K562 (cell line): Measurements from ENCODE around the gene COQ6. TPM values are rescaled to one million over a fixed set of nuclear protein-coding genes. Genes with fewer than 3 reads are reported as not detected.

ENCODE experiments used
- ATAC-seq: fragments of 200-7000 bp; cut with Tn5 transposase; 3 replicates; pipeline ENCODE4 v1.9.1; 2020; ENCODE audit warnings: moderate library complexity
- BruUV-seq: library from RNA; stranded (reverse); fragments of 400-500 nt; replicated peaks from 2 replicates; lab custom pipeline; 2021; lab: Mats Ljungman, UMichigan
- CTCF ChIA-PET: fragments of 300-600 bp; formaldehyde crosslinking; extraction: SDS; loops from one replicate; lab custom pipeline; 2021; ENCODE audit warnings: low intra/inter-chr PET ratio; lab: Yijun Ruan, JAX
- POLR2A ChIA-PET: fragments of 300-600, 350-650 bp; sonication (Branson Sonifier 250); formaldehyde crosslinking; extraction: SDS; loops from one replicate; lab custom pipeline; 2021; ENCODE audit warnings: antibody characterized with exemption, inconsistent platforms; lab: Yijun Ruan, JAX
- DNase-seq, 4 experiments: peaks; one replicate each; pipeline versions ENCODE4 v3.0.0 to v3.0.0-alpha.2; 2011 to 2018; ENCODE audit warnings: low spot score in 3 of 4, mixed read lengths in 3 of 4; ENCODE audit errors: extremely low read depth in 1 of 4
- FAIRE-seq: peaks from 2 replicates; lab custom pipeline; 2011; peaks lifted over from hg19 to GRCh38; lab: Jason Lieb, UNC
- H2AFZ ChIP-seq: 2 replicates; pipeline ENCODE4 v1.6.0; 2011; ENCODE audit warnings: low read depth, low read length, control low read depth, inconsistent platforms
- H3K27ac ChIP-seq: fragments of 200-600 bp; 3 replicates; pipeline ENCODE4 v1.8.0; 2011; ENCODE audit warnings: low read depth, mild to moderate bottlenecking, control low read depth, inconsistent platforms, low read length, moderate library complexity, mixed read lengths; ENCODE audit errors: extremely low read depth
- H3K27me3 ChIP-seq, 2 experiments: fragments of 300-600 bp in 1 of 2; 2 replicates in 1 of 2; 3 replicates in 1 of 2; pipeline versions ENCODE4 v1.6.0 to v1.8.0; 2011; ENCODE audit warnings: inconsistent platforms in 2 of 2, low read length in 2 of 2, mild to moderate bottlenecking in 1 of 2, mixed read lengths in 1 of 2, moderate library complexity in 1 of 2; ENCODE audit not compliant: control insufficient read depth in 2 of 2, insufficient read depth in 2 of 2
- H3K36me3 ChIP-seq: fragments of 300-600 bp; 3 replicates; pipeline ENCODE4 v1.8.0; 2011; ENCODE audit warnings: mild to moderate bottlenecking, low read length, inconsistent platforms; ENCODE audit not compliant: control insufficient read depth, insufficient read depth
- H3K4me1 ChIP-seq, 2 experiments: fragments of 200-600 bp in 1 of 2; replicated peaks in 1 of 2; 2 replicates in 1 of 2; 3 replicates in 1 of 2; pipeline versions ENCODE4 v1.5.1 to v1.8.0; 2011; ENCODE audit warnings: inconsistent platforms in 2 of 2, low read length in 2 of 2, mild to moderate bottlenecking in 1 of 2, mixed read lengths in 1 of 2, moderate library complexity in 1 of 2; ENCODE audit not compliant: control insufficient read depth in 2 of 2, insufficient read depth in 2 of 2
- H3K4me2 ChIP-seq: 2 replicates; pipeline ENCODE4 v1.6.1; 2011; ENCODE audit warnings: low read length, control low read depth, inconsistent platforms, mixed read lengths; ENCODE audit not compliant: insufficient read depth
- H3K4me3 ChIP-seq: fragments of 200-600 bp; sonication (generic), shearing (Covaris generic); 2 replicates; pipeline ENCODE4 v1.5.1; 2016; ENCODE audit warnings: control low read depth, inconsistent platforms
- H3K79me2 ChIP-seq: fragments of 200-600 bp; 3 replicates; pipeline ENCODE4 v1.8.0; 2011; ENCODE audit warnings: low read length, inconsistent platforms; ENCODE audit not compliant: control insufficient read depth, insufficient read depth
- H3K9ac ChIP-seq, 2 experiments: 2 replicates each; pipeline versions ENCODE4 v1.6.0 to v1.6.1; 2011; ENCODE audit warnings: low read depth in 2 of 2, low read length in 2 of 2, control low read depth in 1 of 2, inconsistent platforms in 1 of 2, mild to moderate bottlenecking in 1 of 2, mixed read lengths in 1 of 2; ENCODE audit not compliant: insufficient read depth in 1 of 2
- H3K9me1 ChIP-seq: one replicate; pipeline ENCODE4 v1.6.0; 2011; ENCODE audit warnings: inconsistent platforms, mild to moderate bottlenecking, low read length, moderate library complexity; ENCODE audit not compliant: control insufficient read depth, insufficient read depth
- H3K9me3 ChIP-seq: replicated peaks from 2 replicates; pipeline ENCODE4 v1.5.1; 2011; ENCODE audit warnings: low read depth, low read length, inconsistent platforms; ENCODE audit not compliant: control insufficient read depth, insufficient read depth
- H4K20me1 ChIP-seq: replicated peaks from 2 replicates; pipeline ENCODE4 v1.6.1; 2011; ENCODE audit warnings: low read length, inconsistent platforms, mixed read lengths; ENCODE audit not compliant: control insufficient read depth, insufficient read depth
- ARID3A ChIP-seq: IDR thresholded peaks from 2 replicates; pipeline ENCODE4 v1.6.1; 2012; ENCODE audit warnings: low read depth, low read length, improper control_type of control experiment, borderline replicate concordance
- KAT8 ChIP-seq: fragments of 450-650 bp; IDR thresholded peaks from 2 replicates; pipeline ENCODE4 v1.6.1; 2016; ENCODE audit warnings: low read depth, mild to moderate bottlenecking
- WGBS: fragments of 100-300 bp; shearing (Covaris generic); methylation state at CpG from one replicate; pipeline ENCODE4 v1.1.6; 2016; ENCODE audit warnings: low coverage, mixed read lengths; ENCODE audit not compliant: insufficient coverage; ENCODE audit errors: missing lambda C conversion rate; 5-methylcytosine and 5-hydroxymethylcytosine counted together
- in situ Hi-C: fragments of 300-500 bp; cut with MboI; formaldehyde crosslinking; loops from 4 replicates; pipeline ENCODE4 v1.15.0; 2018; ENCODE audit warnings: inconsistent platforms, mixed read lengths
- intact Hi-C: fragments of 100-400 bp; cut with micrococcal nuclease; formaldehyde crosslinking; loops from 2 replicates; pipeline ENCODE4 v1.14.2; 2022
- polyA plus RNA-seq, 8 experiments: library from polyadenylated mRNA; depleted of rRNA in 4 of 8; stranded (reverse) in 5 of 8; unstranded in 3 of 8; fragments of >200 nt; fragmentation: Nextera tagmentation in 2 of 8; fragmentation: Illumina TruSeq in 1 of 8; extraction: Ambion mirVana in 2 of 8; extraction: Trizol in 1 of 8; gene quantifications; 2 replicates each; pipeline versions ENCODE4 v1.2.1 to v1.2.3, GENCODE V29; 2011 to 2014; ENCODE audit warnings: inconsistent platforms in 1 of 8, missing spikeins in 1 of 8
- total RNA-seq, 7 experiments: library from RNA; depleted of rRNA in 6 of 7; stranded (reverse); fragments of >200 nt in 6 of 7; fragmentation: Illumina TruSeq in 2 of 7; extraction: Trizol in 2 of 7; gene quantifications; 2 replicates each; pipeline versions ENCODE4 v1.2.1 to v1.2.3, GENCODE V29; 2011 to 2021; ENCODE audit warnings: low replicate concordance in 1 of 7
- TF ChIP-seq, protein P1 (sequence below): fragments of 450-650 bp; conservative IDR thresholded peaks from 2 replicates; pipeline ENCODE4 v1.6.1; 2016; ENCODE audit warnings: missing genetic modification characterization, low read depth, mild to moderate bottlenecking, control low read depth, missing compliant biosample characterization
- TF ChIP-seq, protein P2 (sequence below): fragments of 450-650 bp; formaldehyde crosslinking; IDR thresholded peaks from 2 replicates; pipeline ENCODE4 v1.4.0; 2022; ENCODE audit warnings: missing genetic modification characterization

Gene COQ6
- total and polyA plus RNA-seq, 9 of the 15 experiments (the other 6 are each of a cell fraction or from before 2014, with no cell fraction given): 4.3 to 29.0 (median 11.7) TPM

DNA sequence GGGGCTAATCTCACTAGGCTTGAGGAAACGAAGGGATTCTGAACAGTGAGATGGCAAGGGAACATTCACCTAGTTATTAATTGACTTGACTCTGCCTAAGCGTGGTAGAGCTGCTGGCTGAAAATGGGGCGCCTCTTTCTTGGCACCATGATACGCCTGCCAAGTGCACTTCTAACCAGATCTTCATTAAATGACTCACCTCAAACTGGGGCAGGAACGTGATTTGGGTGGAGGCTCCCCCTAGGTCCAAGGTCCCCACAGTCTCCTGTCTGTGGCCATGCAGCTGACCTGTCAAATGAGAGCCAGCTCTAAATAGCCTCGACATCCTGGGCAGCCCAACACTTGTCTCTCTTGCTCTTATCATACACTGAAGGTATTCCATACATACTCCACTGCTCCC is 26.0 kb downstream of the COQ6 start:
- ChIA-PET CTCF (no interaction called here), POLR2A (interaction anchor here (0.5 to 1.3 kb wide), 2 partner anchors 14 to 18 kb away, joined by 3 read pairs; no protein-coding TSS in a partner anchor)
- H2AFZ ChIP-seq: no peak overlapping the region
- no peaks in the 10 kb centered on the region for H3K9me3 ChIP-seq
- no peaks in the 10 kb centered on the region; a peak in 2 of 5 replicates for H3K4me1 ChIP-seq
- no peaks in the 10 kb centered on the region for H4K20me1 ChIP-seq
- FAIRE-seq: no peak
- H3K4me2 ChIP-seq: no peak overlapping the region
- H3K9me1 ChIP-seq: no peaks in the 10 kb centered on the region
- BruUV-seq: no TSS peak
- in situ Hi-C loops: no loop called here
- H3K27ac ChIP-seq: no peak overlapping the region
- H3K27me3 ChIP-seq: no peaks in the 10 kb centered on the region
- H3K4me3 ChIP-seq: no peak overlapping the region
- TF ChIP-seq, protein P1, sequence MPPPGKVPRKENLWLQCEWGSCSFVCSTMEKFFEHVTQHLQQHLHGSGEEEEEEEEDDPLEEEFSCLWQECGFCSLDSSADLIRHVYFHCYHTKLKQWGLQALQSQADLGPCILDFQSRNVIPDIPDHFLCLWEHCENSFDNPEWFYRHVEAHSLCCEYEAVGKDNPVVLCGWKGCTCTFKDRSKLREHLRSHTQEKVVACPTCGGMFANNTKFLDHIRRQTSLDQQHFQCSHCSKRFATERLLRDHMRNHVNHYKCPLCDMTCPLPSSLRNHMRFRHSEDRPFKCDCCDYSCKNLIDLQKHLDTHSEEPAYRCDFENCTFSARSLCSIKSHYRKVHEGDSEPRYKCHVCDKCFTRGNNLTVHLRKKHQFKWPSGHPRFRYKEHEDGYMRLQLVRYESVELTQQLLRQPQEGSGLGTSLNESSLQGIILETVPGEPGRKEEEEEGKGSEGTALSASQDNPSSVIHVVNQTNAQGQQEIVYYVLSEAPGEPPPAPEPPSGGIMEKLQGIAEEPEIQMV: no peak
- TF ChIP-seq KAT8 (no peak), ARID3A (no peak)
- TF ChIP-seq, protein P2, sequence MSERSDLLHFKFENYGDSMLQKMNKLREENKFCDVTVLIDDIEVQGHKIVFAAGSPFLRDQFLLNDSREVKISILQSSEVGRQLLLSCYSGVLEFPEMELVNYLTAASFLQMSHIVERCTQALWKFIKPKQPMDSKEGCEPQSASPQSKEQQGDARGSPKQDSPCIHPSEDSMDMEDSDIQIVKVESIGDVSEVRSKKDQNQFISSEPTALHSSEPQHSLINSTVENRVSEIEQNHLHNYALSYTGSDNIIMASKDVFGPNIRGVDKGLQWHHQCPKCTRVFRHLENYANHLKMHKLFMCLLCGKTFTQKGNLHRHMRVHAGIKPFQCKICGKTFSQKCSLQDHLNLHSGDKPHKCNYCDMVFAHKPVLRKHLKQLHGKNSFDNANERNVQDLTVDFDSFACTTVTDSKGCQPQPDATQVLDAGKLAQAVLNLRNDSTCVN (CRISPR knock-in tag): no peak
- H3K36me3 ChIP-seq: peaks cover 21% of the 10 kb centered on the region; the same call in 1 of the 3 replicates
- intact Hi-C loops: no loop called here
- no peak for DNase-seq
- H3K79me2 ChIP-seq: no peaks in the 10 kb centered on the region
- no peak for ATAC-seq
- H3K9ac ChIP-seq: no peak overlapping the region
- WGBS: 75% methylated on average over 6 of the region's 6 CpGs
